K562 (cell line): Measurements from ENCODE around the gene CA6. TPM values are rescaled to one million over a fixed set of nuclear protein-coding genes. Genes with fewer than 3 reads are reported as not detected.
"Not testable (repeated sequence)": the region's sequence is repeated elsewhere in the genome, so short reads cannot be mapped to it uniquely, and the experiment has no call there.

Experiments used
- ATAC-seq: fragments of 200-7000 bp; cut with Tn5 transposase; 3 replicates; pipeline ENCODE4 v1.9.1; 2020; ENCODE audit warnings: moderate library complexity
- BruUV-seq: library from RNA; stranded (reverse); fragments of 400-500 nt; replicated peaks from 2 replicates; lab custom pipeline; 2021; lab: Mats Ljungman, UMichigan
- CTCF ChIA-PET: fragments of 300-600 bp; formaldehyde crosslinking; extraction: SDS; loops from one replicate; lab custom pipeline; 2021; ENCODE audit warnings: low intra/inter-chr PET ratio; lab: Yijun Ruan, JAX
- POLR2A ChIA-PET: fragments of 300-600, 350-650 bp; sonication (Branson Sonifier 250); formaldehyde crosslinking; extraction: SDS; loops from one replicate; lab custom pipeline; 2021; ENCODE audit warnings: antibody characterized with exemption, inconsistent platforms; lab: Yijun Ruan, JAX
- DNase-seq, 4 experiments: peaks; one replicate each; pipeline versions ENCODE4 v3.0.0 to v3.0.0-alpha.2; 2011 to 2018; ENCODE audit warnings: low spot score in 3 of 4, mixed read lengths in 3 of 4; ENCODE audit errors: extremely low read depth in 1 of 4
- FAIRE-seq: peaks from 2 replicates; lab custom pipeline; 2011; peaks lifted over from hg19 to GRCh38; lab: Jason Lieb, UNC
- H2AFZ ChIP-seq: 2 replicates; pipeline ENCODE4 v1.6.0; 2011; ENCODE audit warnings: low read depth, low read length, control low read depth, inconsistent platforms
- H3K27ac ChIP-seq: fragments of 200-600 bp; 3 replicates; pipeline ENCODE4 v1.8.0; 2011; ENCODE audit warnings: low read depth, mild to moderate bottlenecking, control low read depth, inconsistent platforms, low read length, moderate library complexity, mixed read lengths; ENCODE audit errors: extremely low read depth
- H3K27me3 ChIP-seq, 2 experiments: fragments of 300-600 bp in 1 of 2; 2 replicates in 1 of 2; 3 replicates in 1 of 2; pipeline versions ENCODE4 v1.6.0 to v1.8.0; 2011; ENCODE audit warnings: inconsistent platforms in 2 of 2, low read length in 2 of 2, mild to moderate bottlenecking in 1 of 2, mixed read lengths in 1 of 2, moderate library complexity in 1 of 2; ENCODE audit not compliant: control insufficient read depth in 2 of 2, insufficient read depth in 2 of 2
- H3K36me3 ChIP-seq: fragments of 300-600 bp; 3 replicates; pipeline ENCODE4 v1.8.0; 2011; ENCODE audit warnings: mild to moderate bottlenecking, low read length, inconsistent platforms; ENCODE audit not compliant: control insufficient read depth, insufficient read depth
- H3K4me1 ChIP-seq, 2 experiments: fragments of 200-600 bp in 1 of 2; replicated peaks in 1 of 2; 2 replicates in 1 of 2; 3 replicates in 1 of 2; pipeline versions ENCODE4 v1.5.1 to v1.8.0; 2011; ENCODE audit warnings: inconsistent platforms in 2 of 2, low read length in 2 of 2, mild to moderate bottlenecking in 1 of 2, mixed read lengths in 1 of 2, moderate library complexity in 1 of 2; ENCODE audit not compliant: control insufficient read depth in 2 of 2, insufficient read depth in 2 of 2
- H3K4me2 ChIP-seq: 2 replicates; pipeline ENCODE4 v1.6.1; 2011; ENCODE audit warnings: low read length, control low read depth, inconsistent platforms, mixed read lengths; ENCODE audit not compliant: insufficient read depth
- H3K4me3 ChIP-seq: fragments of 200-600 bp; sonication (generic), shearing (Covaris generic); 2 replicates; pipeline ENCODE4 v1.5.1; 2016; ENCODE audit warnings: control low read depth, inconsistent platforms
- H3K79me2 ChIP-seq: fragments of 200-600 bp; 3 replicates; pipeline ENCODE4 v1.8.0; 2011; ENCODE audit warnings: low read length, inconsistent platforms; ENCODE audit not compliant: control insufficient read depth, insufficient read depth
- H3K9ac ChIP-seq, 2 experiments: 2 replicates each; pipeline versions ENCODE4 v1.6.0 to v1.6.1; 2011; ENCODE audit warnings: low read depth in 2 of 2, low read length in 2 of 2, control low read depth in 1 of 2, inconsistent platforms in 1 of 2, mild to moderate bottlenecking in 1 of 2, mixed read lengths in 1 of 2; ENCODE audit not compliant: insufficient read depth in 1 of 2
- H3K9me1 ChIP-seq: one replicate; pipeline ENCODE4 v1.6.0; 2011; ENCODE audit warnings: inconsistent platforms, mild to moderate bottlenecking, low read length, moderate library complexity; ENCODE audit not compliant: control insufficient read depth, insufficient read depth
- H3K9me3 ChIP-seq: replicated peaks from 2 replicates; pipeline ENCODE4 v1.5.1; 2011; ENCODE audit warnings: low read depth, low read length, inconsistent platforms; ENCODE audit not compliant: control insufficient read depth, insufficient read depth
- H4K20me1 ChIP-seq: replicated peaks from 2 replicates; pipeline ENCODE4 v1.6.1; 2011; ENCODE audit warnings: low read length, inconsistent platforms, mixed read lengths; ENCODE audit not compliant: control insufficient read depth, insufficient read depth
- ARID1B ChIP-seq: fragments of 450-650 bp; IDR thresholded peaks from 2 replicates; pipeline ENCODE4 v1.6.1; 2016; ENCODE audit warnings: antibody characterized with exemption, mild to moderate bottlenecking, inconsistent platforms
- BHLHE40 ChIP-seq: IDR thresholded peaks from 2 replicates; pipeline ENCODE4 v1.6.1; 2011; ENCODE audit warnings: low read length, improper control_type of control experiment
- CBFA2T3 ChIP-seq: fragments of 450-650 bp; IDR thresholded peaks from 2 replicates; pipeline ENCODE4 v1.6.1; 2017
- HDAC1 ChIP-seq, 2 experiments: fragments of 450-650 bp; IDR thresholded peaks; 2 replicates each; pipeline ENCODE4 v1.6.1; 2016 to 2017; ENCODE audit warnings: inconsistent platforms in 1 of 2, mild to moderate bottlenecking in 1 of 2, moderate library complexity in 1 of 2
- HES1 ChIP-seq: fragments of 450-650 bp; IDR thresholded peaks from 2 replicates; pipeline ENCODE4 v1.6.1; 2016; ENCODE audit warnings: low read depth, mild to moderate bottlenecking, moderate library complexity
- ZNF395 ChIP-seq: fragments of 200-800 bp; sonication (Bioruptor generic); IDR thresholded peaks from 2 replicates; pipeline ENCODE4 v1.6.1; 2017; ENCODE audit warnings: missing genetic modification characterization, missing compliant biosample characterization
- WGBS: fragments of 100-300 bp; shearing (Covaris generic); methylation state at CpG from one replicate; pipeline ENCODE4 v1.1.6; 2016; ENCODE audit warnings: low coverage, mixed read lengths; ENCODE audit not compliant: insufficient coverage; ENCODE audit errors: missing lambda C conversion rate; 5-methylcytosine and 5-hydroxymethylcytosine counted together
- in situ Hi-C: fragments of 300-500 bp; cut with MboI; formaldehyde crosslinking; loops from 4 replicates; pipeline ENCODE4 v1.15.0; 2018; ENCODE audit warnings: inconsistent platforms, mixed read lengths
- intact Hi-C: fragments of 100-400 bp; cut with micrococcal nuclease; formaldehyde crosslinking; loops from 2 replicates; pipeline ENCODE4 v1.14.2; 2022
- polyA plus RNA-seq, 8 experiments: library from polyadenylated mRNA; depleted of rRNA in 4 of 8; stranded (reverse) in 5 of 8; unstranded in 3 of 8; fragments of >200 nt; fragmentation: Nextera tagmentation in 2 of 8; fragmentation: Illumina TruSeq in 1 of 8; extraction: Ambion mirVana in 2 of 8; extraction: Trizol in 1 of 8; gene quantifications; 2 replicates each; pipeline versions ENCODE4 v1.2.1 to v1.2.3, GENCODE V29; 2011 to 2014; ENCODE audit warnings: inconsistent platforms in 1 of 8, missing spikeins in 1 of 8
- total RNA-seq, 7 experiments: library from RNA; depleted of rRNA in 6 of 7; stranded (reverse); fragments of >200 nt in 6 of 7; fragmentation: Illumina TruSeq in 2 of 7; extraction: Trizol in 2 of 7; gene quantifications; 2 replicates each; pipeline versions ENCODE4 v1.2.1 to v1.2.3, GENCODE V29; 2011 to 2021; ENCODE audit warnings: low replicate concordance in 1 of 7

The CA6 gene
- total and polyA plus RNA-seq, 9 of the 15 experiments (the other 6 are each of a cell fraction or from before 2014, with no cell fraction given): not detected

- H3K79me2 ChIP-seq, H3K9me3 ChIP-seq, H3K4me3 ChIP-seq, H2AFZ ChIP-seq, H3K9me1 ChIP-seq, in situ Hi-C loops, CTCF ChIA-PET, DNase-seq, H4K20me1 ChIP-seq, H3K27me3 ChIP-seq, FAIRE-seq, H3K9ac ChIP-seq, ATAC-seq, H3K36me3 ChIP-seq: not testable (repeated sequence)
- intact Hi-C loops: loop anchor here (2.0 to 10.0 kb wide), 2 partner anchors 20 to 46 kb away; no protein-coding TSS in a partner anchor
- peaks cover 9 to 16% of the 10 kb centered on the region in 2 experiments for H3K4me1 ChIP-seq
- POLR2A ChIA-PET: interaction anchor here (0.6 to 0.7 kb wide), 2 partner anchors 24 to 32 kb away, joined by 3 read pairs; no protein-coding TSS in a partner anchor
- WGBS: 26% methylated on average over 4 of the region's 4 CpGs
- peak; percentile 39 for TF ChIP-seq CBFA2T3
- TF ChIP-seq HDAC1 (IDR thresholded peaks at IDR 0.05): 0 out of 4 replicates have a peak, but pooled peaks of 1 of the 2 experiments have one; percentile 11
- 0 out of 2 replicates have a peak, but pooled peaks have one; percentile 7 for TF ChIP-seq ZNF395 (CRISPR knock-in tag)
- TF ChIP-seq HES1: peak; percentile 47; the same call in 1 of the 2 replicates
- TF ChIP-seq ARID1B: 0 out of 2 replicates have a peak, but pooled peaks have one; percentile 6
- peak; percentile 23; the same call in 1 of the 2 replicates for TF ChIP-seq BHLHE40
- TF ChIP-seq, all 486 proteins: peak for 6; not testable (repeated sequence) for 480
- BruUV-seq, H3K4me2 ChIP-seq: not testable (repeated sequence)
- peak overlapping the region; percentile 24; the same call in 1 of the 3 replicates for H3K27ac ChIP-seq
Observed at GRCh38 chr1:8900684-8901083, 45.0 kb upstream of the CA6 start.
